Measurements from ENCODE around the gene SOCS4. TPM values are rescaled to one million over a fixed set of nuclear protein-coding genes. Genes with fewer than 3 reads are reported as not detected.
A peak's percentile ranks its signal among the peaks of the same experiment; 100 is the strongest.

SOCS4 gene
- total RNA-seq, 1 experiment from 2014 or later = 33.0 TPM

DNA sequence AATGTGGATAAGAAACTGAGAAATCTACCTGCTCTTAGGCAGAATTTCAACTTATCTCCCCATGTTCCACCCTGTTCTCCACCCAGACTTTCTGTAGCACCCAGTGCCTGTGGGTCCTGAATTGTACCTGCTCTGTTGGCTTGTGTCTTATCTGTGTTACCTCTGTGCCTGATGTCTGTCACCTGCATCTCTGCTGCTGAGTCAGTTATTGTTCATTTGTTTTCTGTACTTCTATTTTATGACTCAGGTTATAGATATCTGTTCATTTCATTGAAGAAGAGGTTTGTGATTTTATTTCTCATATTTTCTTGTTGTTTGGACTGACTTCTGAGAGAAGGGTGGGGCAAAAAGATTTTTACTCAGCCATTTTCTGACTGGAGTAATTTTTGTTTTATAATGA, 11.7 kb downstream of the SOCS4 start:
- H3K36me3 ChIP-seq = peaks cover 55% of the 10 kb centered on the region
- H3K27me3 ChIP-seq = no peaks in the 10 kb centered on the region
- H3K4me1 ChIP-seq = peaks cover 4% of the 10 kb centered on the region; the same call in 1 of the 2 replicates
- no peak for DNase-seq
- no peak overlapping the region for H3K27ac ChIP-seq
- H3K4me3 ChIP-seq = no peak overlapping the region
- H3K9me3 ChIP-seq (replicated peaks) = no peaks in the 10 kb centered on the region

DNA sequence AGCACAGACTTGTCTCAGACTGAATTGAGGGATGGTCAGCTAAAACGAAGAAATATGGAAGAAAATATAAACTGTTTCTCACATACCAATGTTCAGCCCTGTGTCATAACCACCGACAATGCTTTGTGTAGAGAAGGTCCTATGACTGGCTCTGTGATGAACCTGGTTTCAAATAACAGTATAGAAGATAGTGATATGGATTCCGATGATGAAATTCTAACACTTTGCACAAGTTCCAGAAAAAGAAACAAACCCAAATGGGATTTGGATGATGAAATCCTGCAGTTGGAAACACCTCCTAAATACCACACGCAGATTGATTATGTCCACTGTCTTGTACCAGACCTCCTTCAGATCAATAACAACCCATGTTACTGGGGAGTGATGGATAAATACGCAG, 16.5 kb downstream of the SOCS4 start:
- Histone ChIP-seq H3K9me3 (replicated peaks) (no peaks in the 10 kb centered on the region), H3K4me1 (no peaks in the 10 kb centered on the region), H3K27me3 (no peaks in the 10 kb centered on the region), H3K36me3 (peaks cover 39% of the 10 kb centered on the region), H3K27ac (no peak overlapping the region), H3K4me3 (no peak overlapping the region)
- no peak for DNase-seq

DNA sequence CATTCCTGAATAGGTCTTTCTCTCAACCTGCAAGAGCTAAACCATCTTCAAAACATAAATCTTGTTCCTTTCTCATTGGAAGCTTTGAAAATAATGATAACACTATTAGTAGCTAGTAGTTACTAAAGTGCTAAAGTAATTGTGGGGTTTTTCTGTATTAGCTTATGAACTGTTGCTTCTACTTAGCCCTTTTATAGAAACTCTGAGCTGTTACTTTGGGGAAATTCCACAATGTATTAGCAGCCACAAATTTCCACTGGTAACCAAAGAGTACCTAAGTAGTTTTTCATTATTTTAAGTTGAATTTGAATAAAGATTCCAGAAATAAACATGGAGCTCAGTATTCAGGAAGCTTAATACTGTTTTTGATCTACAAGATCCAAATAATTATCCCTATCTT, 18.1 kb downstream of the SOCS4 start:
- no peak for DNase-seq
- H3K9me3 ChIP-seq (replicated peaks) = no peaks in the 10 kb centered on the region
- H3K27ac ChIP-seq = no peak overlapping the region
- no peaks in the 10 kb centered on the region for H3K27me3 ChIP-seq
- peaks cover 27% of the 10 kb centered on the region for H3K36me3 ChIP-seq
- no peaks in the 10 kb centered on the region for H3K4me1 ChIP-seq
- no peak overlapping the region for H3K4me3 ChIP-seq

DNA sequence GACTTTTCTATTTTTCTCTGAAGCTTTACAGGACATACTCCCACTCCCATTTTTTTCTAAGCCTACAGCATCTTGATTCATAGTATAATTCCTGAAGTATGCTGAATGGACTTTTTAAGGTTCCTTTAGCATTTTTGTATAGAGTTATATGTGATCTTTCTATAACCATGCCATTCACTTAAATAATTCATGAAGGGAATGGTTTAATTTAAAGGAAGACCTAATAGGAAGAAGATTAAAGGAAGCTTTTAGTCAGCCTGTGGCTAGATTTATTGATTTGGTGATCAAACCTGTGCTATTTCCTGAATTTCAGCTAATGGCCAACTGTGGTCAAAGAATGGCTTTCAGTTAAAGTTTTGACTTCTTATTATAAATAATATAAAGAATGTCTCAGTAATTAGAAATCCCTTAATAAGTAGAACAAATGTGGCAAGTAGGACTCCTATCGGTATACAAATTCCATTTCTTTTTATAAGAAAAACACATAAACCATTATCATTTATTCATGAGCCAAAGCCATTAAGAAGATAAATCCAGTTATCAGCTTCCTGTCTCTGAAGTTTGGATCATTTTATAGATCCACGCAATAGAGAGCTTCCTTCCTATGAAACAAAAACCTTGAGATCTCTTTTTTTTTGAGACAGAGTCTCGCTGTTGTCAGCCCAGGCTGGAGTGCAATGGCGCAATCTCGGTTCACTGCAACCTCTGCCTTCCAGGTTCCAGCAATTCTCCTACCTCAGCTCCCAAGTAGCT, 20.4 kb downstream of the SOCS4 start:
- Histone ChIP-seq H3K9me3 (replicated peaks) (no peaks in the 10 kb centered on the region), H3K4me3 (no peak overlapping the region), H3K27me3 (no peaks in the 10 kb centered on the region), H3K4me1 (no peaks in the 10 kb centered on the region), H3K27ac (no peak overlapping the region), H3K36me3 (peaks cover 24% of the 10 kb centered on the region)
- DNase-seq = no peak

DNA sequence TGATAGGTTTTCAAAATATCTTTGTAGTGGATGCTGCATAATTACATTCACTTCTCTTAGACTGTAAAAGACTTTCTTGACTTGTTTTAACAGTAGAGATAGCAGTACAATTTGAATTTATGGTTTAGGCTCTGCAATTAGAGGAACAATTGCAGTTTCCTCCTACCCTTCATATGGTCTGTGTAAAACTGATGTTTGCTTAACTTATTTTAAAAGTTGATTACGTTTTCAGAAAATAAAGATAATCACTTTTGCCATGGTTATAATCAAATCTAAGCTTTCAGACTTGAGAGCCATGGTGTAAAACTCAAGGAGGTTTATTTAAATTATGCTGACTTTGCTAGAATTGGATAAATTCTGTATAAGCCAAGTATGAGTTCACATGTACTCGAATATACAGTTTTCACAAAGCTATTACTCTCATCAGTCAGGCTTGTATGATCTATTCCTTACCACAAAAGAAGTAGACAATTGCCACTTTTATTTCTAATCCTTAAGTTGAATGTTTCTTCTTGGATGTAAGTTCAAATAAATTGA, 21.9 kb downstream of the SOCS4 start:
- H3K4me3 ChIP-seq = no peak overlapping the region
- no peak overlapping the region for H3K27ac ChIP-seq
- no peaks in the 10 kb centered on the region for H3K27me3 ChIP-seq
- H3K36me3 ChIP-seq = peaks cover 19% of the 10 kb centered on the region; the same call in 1 of the 2 replicates
- H3K4me1 ChIP-seq = no peaks in the 10 kb centered on the region
- DNase-seq = no peak
- H3K9me3 ChIP-seq (replicated peaks) = no peaks in the 10 kb centered on the region

DNA sequence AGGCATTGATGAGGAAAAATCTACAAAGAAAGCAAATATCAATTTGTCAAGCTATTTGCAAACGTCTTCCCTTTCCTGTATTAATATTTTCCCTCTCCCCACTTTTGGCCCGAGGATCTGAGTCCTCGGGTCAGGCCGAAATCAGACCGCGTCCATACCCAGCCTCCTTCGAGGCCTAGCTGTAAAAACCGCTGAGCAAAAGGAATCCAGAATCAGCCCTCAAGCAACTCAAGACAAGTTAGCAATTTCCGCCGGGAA, 24.1 kb downstream of the SOCS4 start:
- Histone ChIP-seq H3K9me3 (replicated peaks) (no peaks in the 10 kb centered on the region), H3K36me3 (peaks cover 20% of the 10 kb centered on the region), H3K4me1 (no peaks in the 10 kb centered on the region), H3K27me3 (no peaks in the 10 kb centered on the region), H3K27ac (peak overlapping the region; percentile 96), H3K4me3 (peak overlapping the region; percentile 95)
- no peak for DNase-seq

DNA sequence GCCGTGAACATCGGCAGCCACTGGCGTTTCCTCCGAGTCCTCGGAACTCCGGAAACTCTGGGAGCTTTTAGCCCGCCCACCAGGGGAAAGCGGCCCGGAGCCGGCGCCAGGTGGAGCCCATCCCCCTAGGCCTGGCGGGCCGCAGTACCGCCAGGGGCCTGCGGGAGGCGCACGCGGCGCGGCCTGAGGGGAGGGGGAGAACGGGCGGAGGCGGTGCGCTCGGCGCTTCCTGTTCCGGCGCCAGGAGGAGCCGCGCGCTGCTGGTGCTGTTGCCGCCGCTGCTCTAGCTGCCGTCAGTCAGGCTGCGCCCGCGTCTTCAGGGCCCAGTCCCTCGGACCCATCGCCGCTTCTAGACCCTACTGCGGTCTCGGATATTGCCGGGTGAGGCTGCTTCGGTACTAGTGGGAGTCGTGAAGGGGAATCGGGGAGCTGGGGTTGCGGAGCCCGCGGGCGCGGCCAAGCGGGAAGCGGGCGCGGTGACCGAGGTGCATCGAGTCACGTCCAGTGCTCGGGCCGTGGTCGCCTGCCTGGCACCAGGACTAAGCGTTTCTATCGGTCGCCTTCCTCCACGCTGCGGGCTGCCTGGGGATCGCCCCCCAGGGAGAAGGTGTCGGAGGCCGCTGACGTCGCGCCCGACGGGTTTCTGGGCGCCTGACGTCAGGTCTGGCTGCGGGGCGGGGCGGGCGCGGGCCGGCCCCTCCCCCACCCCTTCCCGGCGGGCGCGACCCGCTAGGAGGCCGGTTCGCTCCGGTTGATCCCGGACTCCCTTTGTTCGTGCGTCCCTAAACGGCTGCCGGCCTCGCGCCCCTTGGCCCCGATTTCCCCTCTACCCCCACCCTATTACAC, 24.6 kb downstream of the SOCS4 start, which contains the start of gene MAPK1IP1L:
Gene MAPK1IP1L (plus strand): TSS at position 225 of the 846 bp plus-strand sequence. CDS start 10,037 bp downstream, outside the sequence.
- peak; percentile 92 to 94 for DNase-seq
- peak within 1 kb of the TSS; percentile 96 for H3K27ac ChIP-seq
- H3K9me3 ChIP-seq (replicated peaks) = no peaks in the 10 kb centered on the region
- no peaks in the 10 kb centered on the region for H3K4me1 ChIP-seq
- peak within 1 kb of the TSS; percentile 95 for H3K4me3 ChIP-seq
- H3K36me3 ChIP-seq = peaks cover 19% of the 10 kb centered on the region
- H3K27me3 ChIP-seq = no peaks in the 10 kb centered on the region

DNA sequence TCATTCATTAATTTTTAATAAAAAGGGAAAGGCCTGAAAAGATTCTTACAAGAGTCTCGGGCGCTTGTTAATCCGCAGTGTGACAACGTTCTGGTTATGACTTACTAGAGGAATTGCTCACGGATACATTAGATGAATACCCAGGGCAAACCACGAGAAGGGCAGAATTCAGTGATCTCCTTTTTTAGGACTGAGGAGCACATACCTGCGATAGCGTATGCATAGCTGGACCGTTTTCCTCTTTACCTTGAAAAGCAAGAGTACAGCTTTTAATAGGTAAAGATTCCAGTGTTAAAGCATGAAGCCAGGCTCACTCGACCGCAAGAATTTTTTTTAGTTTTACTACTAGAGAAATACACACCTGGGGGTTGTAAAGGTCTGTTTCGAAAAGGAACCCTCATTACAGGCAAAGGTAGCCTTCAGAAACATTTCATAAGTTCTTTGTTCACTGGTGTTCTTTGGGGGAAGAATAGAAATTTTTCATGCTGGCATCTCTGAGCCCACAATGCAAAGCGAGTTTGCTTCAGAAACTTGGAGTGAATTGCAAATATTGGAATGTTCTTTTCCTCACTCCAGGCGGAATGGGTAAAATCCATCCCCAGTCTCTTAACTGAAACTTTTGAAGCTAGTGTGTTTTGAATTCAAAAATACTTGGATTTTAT, 25.4 kb downstream of the SOCS4 start:
- H3K27ac ChIP-seq = peak overlapping the region; percentile 96
- peak overlapping the region; percentile 95 for H3K4me3 ChIP-seq
- no peaks in the 10 kb centered on the region for H3K9me3 ChIP-seq (replicated peaks)
- H3K4me1 ChIP-seq = no peaks in the 10 kb centered on the region
- H3K27me3 ChIP-seq = no peaks in the 10 kb centered on the region
- peak in 1 of 2 experiments; percentile 15 for DNase-seq
- peaks cover 26% of the 10 kb centered on the region for H3K36me3 ChIP-seq

DNA sequence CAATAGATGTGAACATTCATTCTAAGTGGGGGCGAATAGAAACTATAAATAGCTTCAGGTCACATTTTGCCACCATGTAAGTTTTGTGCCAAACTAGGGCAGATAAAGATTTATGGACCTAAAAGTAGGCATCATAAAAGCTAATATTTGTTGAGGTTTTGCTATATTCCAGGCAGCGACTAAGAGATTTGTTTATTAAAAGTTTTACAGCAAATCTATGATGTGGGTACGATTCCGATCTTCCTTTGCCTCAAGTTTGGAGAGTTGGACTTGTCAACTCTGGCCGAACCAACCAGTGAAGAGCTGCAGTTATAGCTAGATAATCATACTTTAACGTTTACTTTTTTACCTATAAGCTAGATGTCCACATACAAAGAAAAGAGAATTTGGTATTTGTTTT, 26.0 kb downstream of the SOCS4 start:
- peak overlapping the region; percentile 95 for H3K4me3 ChIP-seq
- H3K4me1 ChIP-seq = no peaks in the 10 kb centered on the region
- H3K36me3 ChIP-seq = peaks cover 31% of the 10 kb centered on the region
- no peak overlapping the region; the same call in 1 of the 2 replicates for H3K27ac ChIP-seq
- no peak for DNase-seq
- no peaks in the 10 kb centered on the region for H3K9me3 ChIP-seq (replicated peaks)
- H3K27me3 ChIP-seq = no peaks in the 10 kb centered on the region

DNA sequence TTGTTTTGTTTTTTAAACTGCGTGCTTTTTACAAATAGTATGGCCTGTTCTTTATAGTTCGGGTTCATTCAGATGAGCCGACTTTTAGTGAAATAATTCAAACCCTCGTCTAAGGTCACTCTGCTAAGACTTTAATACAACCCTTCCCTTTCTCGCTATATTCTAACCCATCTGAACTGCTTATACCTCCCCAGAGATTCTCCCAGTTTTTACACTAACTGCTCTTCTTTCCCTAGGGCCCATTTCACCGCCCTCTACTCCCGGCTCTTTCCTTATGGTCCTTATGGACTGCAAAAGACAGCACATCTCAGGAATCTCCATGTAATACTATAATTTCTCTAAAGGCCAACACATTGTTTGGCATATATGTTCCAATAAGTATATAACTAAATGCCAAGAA, 26.5 kb downstream of the SOCS4 start:
- H3K4me1 ChIP-seq = no peaks in the 10 kb centered on the region
- no peaks in the 10 kb centered on the region for H3K9me3 ChIP-seq (replicated peaks)
- no peak for DNase-seq
- H3K27me3 ChIP-seq = no peaks in the 10 kb centered on the region
- peaks cover 35% of the 10 kb centered on the region for H3K36me3 ChIP-seq
- no peak overlapping the region for H3K27ac ChIP-seq
- H3K4me3 ChIP-seq = no peak overlapping the region

DNA sequence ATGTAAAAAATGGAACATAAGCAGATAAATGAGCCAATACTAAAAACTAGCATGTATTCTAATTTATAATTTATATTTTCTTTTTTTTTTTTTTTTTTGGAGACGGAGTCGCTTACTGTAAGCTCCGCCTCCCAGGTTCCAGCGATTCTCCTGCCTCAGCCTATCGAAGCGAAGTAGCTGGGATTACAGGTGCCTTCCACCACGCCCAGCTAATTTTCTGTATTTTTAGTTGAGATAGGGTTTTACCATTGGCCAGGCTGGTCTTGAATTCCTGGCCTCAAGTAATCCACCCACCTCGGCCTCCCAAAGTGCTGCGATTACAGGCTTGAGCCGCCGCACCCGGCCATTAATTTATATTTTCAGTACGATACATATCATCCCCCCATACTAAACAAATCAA, 27.1 kb downstream of the SOCS4 start:
- no peaks in the 10 kb centered on the region for H3K9me3 ChIP-seq (replicated peaks)
- H3K36me3 ChIP-seq = peaks cover 35% of the 10 kb centered on the region
- no peak overlapping the region for H3K27ac ChIP-seq
- H3K27me3 ChIP-seq = no peaks in the 10 kb centered on the region
- H3K4me3 ChIP-seq = no peak overlapping the region
- no peaks in the 10 kb centered on the region for H3K4me1 ChIP-seq
- DNase-seq = no peak

DNA sequence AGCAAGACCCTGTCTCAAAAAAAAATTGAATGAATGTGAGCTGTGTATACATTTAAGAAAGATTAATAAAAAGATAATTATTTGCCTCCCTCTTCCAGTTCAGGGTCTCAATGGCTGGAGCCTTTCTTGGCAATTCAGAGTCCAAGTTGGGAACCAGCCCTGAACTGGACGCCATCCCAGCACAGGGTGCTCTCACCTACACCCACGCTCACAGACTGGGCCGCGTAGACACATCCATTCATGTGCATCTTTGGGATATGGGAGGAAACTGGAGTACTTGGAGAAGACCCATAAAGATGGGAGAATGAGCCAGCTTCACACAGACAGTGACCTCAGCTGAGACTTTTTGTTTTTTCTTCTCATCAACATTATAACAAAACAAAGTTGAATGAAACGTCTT, 30.9 kb downstream of the SOCS4 start:
- Histone ChIP-seq H3K36me3 (peaks cover 65% of the 10 kb centered on the region), H3K9me3 (replicated peaks) (no peaks in the 10 kb centered on the region), H3K4me1 (no peaks in the 10 kb centered on the region), H3K27me3 (no peaks in the 10 kb centered on the region), H3K27ac (no peak overlapping the region), H3K4me3 (no peak overlapping the region)
- DNase-seq = no peak

DNA sequence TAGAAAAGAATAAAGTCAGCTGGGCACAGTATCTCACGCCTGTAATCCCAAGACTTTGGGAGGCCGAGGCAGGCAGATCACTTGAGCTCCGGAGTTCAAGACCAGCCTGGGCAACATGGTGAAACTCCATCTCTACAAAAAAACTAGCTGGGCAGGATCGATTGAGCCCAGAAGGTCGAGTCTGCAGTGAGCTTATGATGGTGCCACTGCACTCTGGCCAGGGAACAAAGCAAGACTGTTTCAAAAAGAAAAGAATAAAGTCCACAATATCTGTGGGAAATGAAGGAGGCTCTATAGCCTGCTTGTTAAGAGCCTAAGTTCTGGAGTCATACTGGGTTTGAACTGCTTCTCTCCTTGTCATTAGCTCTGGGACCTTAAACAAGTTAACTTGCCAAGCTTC, 32.3 kb downstream of the SOCS4 start:
- DNase-seq = no peak
- Histone ChIP-seq H3K4me1 (no peaks in the 10 kb centered on the region), H3K27me3 (no peaks in the 10 kb centered on the region), H3K27ac (no peak overlapping the region), H3K4me3 (no peak overlapping the region), H3K36me3 (peaks cover 71% of the 10 kb centered on the region), H3K9me3 (replicated peaks) (no peaks in the 10 kb centered on the region)

DNA sequence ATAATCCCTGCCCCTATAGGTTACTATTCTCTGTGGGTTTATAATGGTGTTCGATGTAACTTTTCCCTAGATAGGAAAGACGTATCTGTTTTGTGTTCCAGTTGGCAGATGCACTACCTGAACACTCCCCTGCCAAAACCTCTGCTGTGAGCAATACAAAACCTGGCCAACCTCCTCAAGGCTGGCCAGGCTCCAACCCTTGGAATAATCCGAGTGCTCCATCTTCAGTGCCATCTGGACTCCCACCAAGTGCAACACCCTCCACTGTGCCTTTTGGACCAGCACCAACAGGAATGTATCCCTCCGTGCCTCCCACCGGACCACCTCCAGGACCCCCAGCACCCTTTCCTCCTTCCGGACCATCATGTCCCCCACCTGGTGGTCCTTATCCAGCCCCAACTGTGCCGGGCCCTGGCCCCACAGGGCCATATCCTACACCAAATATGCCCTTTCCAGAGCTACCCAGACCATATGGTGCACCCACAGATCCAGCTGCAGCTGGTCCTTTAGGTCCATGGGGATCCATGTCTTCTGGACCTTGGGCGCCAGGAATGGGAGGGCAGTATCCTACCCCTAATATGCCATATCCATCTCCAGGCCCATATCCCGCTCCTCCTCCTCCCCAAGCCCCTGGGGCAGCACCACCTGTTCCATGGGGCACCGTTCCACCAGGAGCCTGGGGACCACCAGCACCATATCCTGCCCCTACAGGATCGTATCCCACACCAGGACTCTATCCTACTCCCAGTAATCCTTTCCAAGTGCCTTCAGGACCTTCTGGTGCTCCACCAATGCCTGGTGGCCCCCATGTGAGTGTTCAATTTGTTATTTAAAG, 35.7 kb downstream of the SOCS4 start:
- Histone ChIP-seq H3K9me3 (replicated peaks) (no peaks in the 10 kb centered on the region), H3K27me3 (no peaks in the 10 kb centered on the region), H3K36me3 (peaks cover 66% of the 10 kb centered on the region), H3K4me3 (no peak overlapping the region), H3K27ac (no peak overlapping the region), H3K4me1 (no peaks in the 10 kb centered on the region)
- no peak for DNase-seq

Data from SJCRH30 (cell line).